Activated T-cell treated with anti-CD3 and anti-CD28 coated beads for 24 hours (primary cell): ENCODE data around the gene PPBP.

Source experiments
- DNase-seq: peaks from one replicate; pipeline ENCODE4 v3.0.0-alpha.2; 2020; ENCODE audit warnings: low read depth

PPBP gene

DNA sequence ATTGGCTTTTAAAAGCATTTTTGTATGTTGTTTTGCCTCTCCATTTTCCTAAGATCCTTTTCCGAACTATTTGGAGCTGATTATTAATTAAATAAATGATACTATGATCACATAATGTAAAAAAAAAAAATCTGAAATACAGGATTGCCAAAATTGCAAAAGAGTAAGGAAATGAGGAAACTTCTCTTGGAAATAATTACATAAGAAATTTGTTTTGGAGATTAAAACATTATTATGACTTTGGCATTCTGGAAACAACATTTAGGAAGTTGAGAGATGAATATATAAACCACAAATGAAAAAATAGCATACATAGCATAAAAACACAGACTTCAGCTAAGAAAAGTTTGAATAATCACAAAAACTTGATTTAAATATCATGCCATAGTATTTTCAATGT, 39.7 kb downstream of the PPBP start:
- no peak for DNase-seq

DNA sequence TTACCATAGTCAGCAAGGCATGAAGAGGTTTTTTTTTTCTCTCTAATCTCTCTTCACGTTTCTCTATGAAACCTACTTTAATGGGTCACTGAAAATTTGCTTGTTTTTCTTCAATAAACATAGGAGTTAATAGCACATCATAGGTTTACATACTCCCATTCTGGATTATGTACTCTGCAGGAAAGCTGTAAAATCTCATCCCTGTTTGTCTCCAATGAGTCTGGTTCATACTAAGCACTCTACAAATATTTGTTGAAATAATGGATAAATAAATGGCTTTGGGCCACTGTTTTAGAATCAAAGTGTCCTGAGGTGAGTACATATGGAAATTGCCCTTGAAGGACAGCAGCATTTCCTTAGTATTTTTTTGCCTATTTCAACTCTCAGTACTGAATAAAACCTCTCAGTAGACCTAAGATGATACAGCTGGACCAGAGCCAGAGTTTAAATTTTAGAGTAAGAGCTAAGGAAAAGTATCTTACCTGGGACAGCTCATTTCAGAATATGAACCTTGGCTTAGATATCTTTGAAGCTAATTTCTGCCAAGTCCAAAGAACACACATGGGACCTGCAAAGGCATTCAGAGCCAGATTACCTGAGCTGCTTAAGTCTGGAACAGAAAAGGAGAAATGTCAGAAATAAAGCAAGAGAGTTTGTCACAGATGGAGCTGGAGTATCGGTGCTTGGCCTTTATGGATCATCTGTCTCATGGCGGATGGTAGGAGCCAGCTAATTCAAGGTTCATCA, 40.6 kb downstream of the PPBP start:
- DNase-seq, result no peak

DNA sequence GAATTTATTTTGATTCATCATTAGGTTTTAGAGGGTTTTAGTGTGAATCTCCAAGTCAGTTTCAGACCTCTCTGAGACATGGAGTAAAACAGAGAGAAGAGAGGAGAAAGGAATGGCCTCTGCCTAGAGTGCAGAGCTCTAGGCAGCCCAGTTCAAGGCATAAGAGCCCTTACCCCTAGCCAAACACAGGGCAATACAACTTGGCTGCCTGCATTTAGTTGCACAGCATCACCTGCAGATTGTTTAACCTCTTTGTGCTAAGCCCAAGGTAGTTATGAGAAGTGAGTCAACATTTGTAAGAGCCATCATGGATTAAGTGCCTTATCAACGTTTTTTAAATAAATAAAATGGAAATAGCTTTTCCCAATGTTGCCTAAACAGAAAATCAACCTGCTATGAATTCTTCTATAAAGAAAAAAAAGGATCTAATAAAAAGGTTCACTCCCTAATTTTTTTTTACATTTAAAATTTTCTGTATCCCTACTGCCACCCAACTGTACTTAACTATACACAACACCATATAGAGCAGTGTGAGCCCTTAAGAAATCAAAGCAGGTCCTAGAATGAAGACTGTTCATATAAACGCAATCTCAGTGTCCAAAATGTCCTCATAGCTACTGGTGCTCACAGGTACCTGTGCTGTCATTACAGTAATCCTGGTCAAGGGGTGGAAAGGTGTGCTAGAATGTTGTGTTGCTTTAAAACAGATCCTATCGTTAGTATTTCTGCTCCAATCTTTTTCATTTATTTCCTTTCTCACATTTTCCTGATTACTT, 42.1 kb downstream of the PPBP start:
- no peak for DNase-seq

DNA sequence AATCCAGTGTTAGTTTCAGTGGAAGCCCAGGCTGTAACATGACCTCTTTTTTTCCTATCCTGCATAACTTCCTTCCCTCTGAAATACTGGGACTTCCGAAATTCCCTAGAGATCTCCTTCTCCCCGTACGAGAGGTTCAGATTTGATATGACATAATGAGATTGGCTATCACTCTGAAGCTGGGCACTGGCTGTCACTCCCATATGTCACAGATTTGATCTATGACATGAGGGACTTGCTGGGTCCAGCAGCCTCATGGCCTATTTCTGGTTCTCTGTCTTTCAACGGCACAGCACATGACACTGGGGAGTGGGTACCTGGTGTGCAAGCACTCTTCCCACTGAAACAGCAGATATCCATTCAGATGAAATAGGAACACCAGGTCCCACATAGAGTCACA, 42.9 kb downstream of the PPBP start:
- DNase-seq, result no peak

DNA sequence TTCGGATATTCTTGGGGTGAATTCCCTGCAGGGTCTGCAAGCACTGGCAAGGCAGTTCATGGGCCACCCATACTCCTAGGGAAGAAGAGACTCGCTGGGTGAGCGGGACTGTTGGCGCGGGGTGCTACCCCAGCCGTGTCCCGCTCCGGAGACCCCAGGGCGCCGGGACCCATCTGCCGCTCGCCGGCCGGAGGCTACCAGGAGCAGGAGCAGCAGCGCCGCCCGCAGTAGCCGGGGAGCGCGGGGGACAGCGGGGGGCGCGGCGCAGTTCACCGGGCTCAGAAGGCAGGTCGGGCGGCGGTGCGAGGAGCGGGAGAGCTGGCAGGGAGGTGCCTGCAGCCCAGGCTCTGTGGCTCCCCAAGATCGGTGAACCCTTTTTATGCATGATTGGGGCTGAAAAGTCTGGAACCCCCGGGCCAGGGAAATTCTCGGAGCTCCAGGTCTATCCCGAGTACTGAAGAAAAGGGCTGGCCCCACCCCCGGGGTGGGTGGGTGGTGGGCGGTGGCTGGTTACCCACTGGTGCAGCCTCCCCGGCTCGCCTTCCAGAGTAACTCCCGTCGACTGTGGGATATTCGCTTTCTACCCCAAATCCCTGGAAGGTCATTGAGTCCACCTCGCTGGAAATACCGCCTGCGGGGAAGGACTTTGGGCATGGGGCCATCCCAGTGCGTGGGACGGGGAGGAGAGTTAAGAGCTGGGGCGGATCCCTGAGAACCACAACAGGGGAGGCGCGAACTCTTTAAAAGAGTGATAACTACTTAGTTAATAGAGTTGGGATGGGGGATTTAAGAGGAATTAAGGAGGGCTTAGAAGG, 43.7 kb downstream of the PPBP start:
- no peak for DNase-seq

DNA sequence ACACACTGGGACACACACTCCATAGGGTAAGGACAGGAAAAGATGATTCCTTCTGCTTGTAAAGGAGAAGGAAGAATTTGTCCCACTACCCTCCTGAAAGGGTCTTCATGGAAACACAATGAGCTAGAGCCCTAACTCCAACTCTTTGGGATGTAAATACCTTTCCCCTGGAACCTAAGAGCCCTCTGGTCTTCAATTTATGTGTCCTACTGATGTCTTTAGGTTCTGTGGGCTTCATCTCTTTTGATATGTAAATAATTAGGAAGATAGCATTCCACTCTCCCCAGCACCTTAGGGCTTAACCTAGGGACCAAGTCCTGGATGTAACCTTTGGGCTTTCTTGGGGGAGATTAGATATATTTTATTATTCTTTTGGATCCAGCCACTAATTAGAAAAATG, 44.4 kb downstream of the PPBP start:
- no peak for DNase-seq

DNA sequence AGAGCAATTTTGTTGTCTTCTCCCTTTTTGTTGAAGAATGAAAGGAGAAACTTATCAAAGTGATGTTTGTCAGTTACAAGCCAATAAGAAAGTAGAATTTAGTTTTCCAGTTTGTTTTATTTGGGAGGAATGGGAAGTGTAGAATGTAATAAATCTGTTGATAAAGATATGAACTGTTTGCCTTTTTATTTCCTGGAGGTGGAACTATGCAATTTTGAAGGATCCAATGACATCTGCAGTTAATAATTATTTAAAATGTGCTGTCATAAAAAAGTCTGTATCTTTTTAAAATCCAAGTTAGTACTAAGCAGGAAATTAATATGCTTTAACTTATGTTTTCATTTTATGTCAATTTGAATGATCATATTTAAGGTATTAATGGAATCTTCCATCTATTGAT, 51.0 kb downstream of the PPBP start:
- no peak for DNase-seq
